T-helper 9 cell (primary cell): ENCODE data around the gene NPY.
"Not testable (repeated sequence)": the region's sequence is repeated elsewhere in the genome, so short reads cannot be mapped to it uniquely, and the experiment has no call there.

Source experiments
- DNase-seq: peaks from one replicate; pipeline ENCODE4 v3.0.0-alpha.2; 2020
- total RNA-seq, 2 donors: gene quantifications; one replicate each; lab custom pipeline; 2026; lab: John Stamatoyannopoulos, UW

NPY gene
- total RNA-seq, result 0 reads per million in 2 donors

- no peak for DNase-seq
Observed at GRCh38 chr7:24283897-24284698, at the start of gene NPY. Gene NPY (plus strand): TSS chr7:24284190. CDS start chr7:24285241, 1,051 bp downstream.

- DNase-seq, result no peak
Observed at GRCh38 chr7:24239260-24239659, 44.7 kb upstream of the NPY start.

- no peak for DNase-seq
Observed at GRCh38 chr7:24241206-24241605, 42.8 kb upstream of the NPY start.

- no peak for DNase-seq
Observed at GRCh38 chr7:24244554-24244953, 39.4 kb upstream of the NPY start.

GRCh38 chr7:24245362-24245761, 38.6 kb upstream of the NPY start:
- DNase-seq, result no peak

GRCh38 chr7:24249266-24249665, 34.7 kb upstream of the NPY start:
- no peak for DNase-seq

- no peak for DNase-seq
Observed at GRCh38 chr7:24251568-24251967, 32.4 kb upstream of the NPY start.

- DNase-seq, result no peak
Observed at GRCh38 chr7:24255139-24255538, 28.9 kb upstream of the NPY start.

GRCh38 chr7:24258324-24258723, 25.7 kb upstream of the NPY start:
- DNase-seq, result not testable (repeated sequence)

GRCh38 chr7:24271938-24272337, 12.1 kb upstream of the NPY start:
- DNase-seq, result no peak

GRCh38 chr7:24279512-24279911, 4.5 kb upstream of the NPY start:
- DNase-seq, result no peak

- DNase-seq, result no peak
Observed at GRCh38 chr7:24283554-24283896, 465 bp upstream of the NPY start.

GRCh38 chr7:24284699-24285506, 913 bp downstream of the NPY start:
- no peak for DNase-seq

- no peak for DNase-seq
Observed at GRCh38 chr7:24290004-24290641, 6.1 kb downstream of the NPY start.

- DNase-seq, result no peak
Observed at GRCh38 chr7:24291271-24291670, 7.3 kb downstream of the NPY start.

- no peak for DNase-seq
Observed at GRCh38 chr7:24297362-24297761, 13.4 kb downstream of the NPY start.

- no peak for DNase-seq
Observed at GRCh38 chr7:24298696-24299095, 14.7 kb downstream of the NPY start.

GRCh38 chr7:24299192-24299591, 15.2 kb downstream of the NPY start:
- DNase-seq, result no peak

- no peak for DNase-seq
Observed at GRCh38 chr7:24301703-24302102, 17.7 kb downstream of the NPY start.

GRCh38 chr7:24304494-24305095, 20.6 kb downstream of the NPY start:
- no peak for DNase-seq

- DNase-seq, result no peak
Observed at GRCh38 chr7:24307326-24307725, 23.3 kb downstream of the NPY start.

GRCh38 chr7:24312588-24312987, 28.6 kb downstream of the NPY start:
- DNase-seq, result no peak

GRCh38 chr7:24313777-24314176, 29.8 kb downstream of the NPY start:
- no peak for DNase-seq
